Measurements from ENCODE around the gene S1PR5.
"Not testable (repeated sequence)": the region's sequence is repeated elsewhere in the genome, so short reads cannot be mapped to it uniquely, and the experiment has no call there.

S1PR5 gene

GRCh38 chr19:10533646-10534386 lies 16.6 kb upstream of the S1PR5 start:
- peaks cover 26% of the 10 kb centered on the region for H3K27me3 ChIP-seq (ENCODE audit: control insufficient read depth, low read length)
- H3K4me1 ChIP-seq (ENCODE audit: control insufficient read depth, low read length), result no peaks in the 10 kb centered on the region
- no peaks in the 10 kb centered on the region for H3F3A ChIP-seq (ENCODE audit: control insufficient read depth, insufficient read depth)
- no peak overlapping the region for H3K4me3 ChIP-seq (ENCODE audit: low read length)
- no peaks in the 10 kb centered on the region for H3K79me2 ChIP-seq (ENCODE audit: control insufficient read depth, low read length)
- no peaks in the 10 kb centered on the region for H3K36me3 ChIP-seq (ENCODE audit: control insufficient read depth, low read length)
- no peaks in the 10 kb centered on the region for H4K20me1 ChIP-seq (ENCODE audit: control insufficient read depth, insufficient read depth, low read depth, low read length)
- H3K4me2 ChIP-seq (ENCODE audit: low read length), result no peak overlapping the region
- H3K9me2 ChIP-seq (replicated peaks; ENCODE audit: control insufficient read depth, low read length), result no peaks in the 10 kb centered on the region
- no peak overlapping the region for H3K27ac ChIP-seq (ENCODE audit: low read depth, low read length)
- peaks cover 2% of the 10 kb centered on the region; the same call in 1 of the 2 replicates for H3K9me3 ChIP-seq (ENCODE audit: control insufficient read depth, insufficient read depth, low read length)
- TF ChIP-seq CTCF (IDR thresholded peaks at IDR 0.05; ENCODE audit: low read depth, low read length, poor library complexity, severe bottlenecking) (no peak), EZH2phosphoT487 (IDR thresholded peaks at IDR 0.05; ENCODE audit: borderline replicate concordance, low read length) (no peak)

GRCh38 chr19:10532457-10532856 lies 15.2 kb upstream of the S1PR5 start:
- no peak overlapping the region for H3K27ac ChIP-seq (ENCODE audit: low read depth, low read length)
- peaks cover 13% of the 10 kb centered on the region for H3K27me3 ChIP-seq (ENCODE audit: control insufficient read depth, low read length)
- H3K4me2 ChIP-seq (ENCODE audit: low read length), result no peak overlapping the region
- H3K9me2 ChIP-seq (replicated peaks; ENCODE audit: control insufficient read depth, low read length), result no peaks in the 10 kb centered on the region
- H3K4me1 ChIP-seq (ENCODE audit: control insufficient read depth, low read length), result no peaks in the 10 kb centered on the region
- H3F3A ChIP-seq (ENCODE audit: control insufficient read depth, insufficient read depth), result no peaks in the 10 kb centered on the region
- no peaks in the 10 kb centered on the region for H3K36me3 ChIP-seq (ENCODE audit: control insufficient read depth, low read length)
- TF ChIP-seq EZH2phosphoT487 (IDR thresholded peaks at IDR 0.05; ENCODE audit: borderline replicate concordance, low read length), result no peak
- no peak for TF ChIP-seq CTCF (IDR thresholded peaks at IDR 0.05; ENCODE audit: low read depth, low read length, poor library complexity, severe bottlenecking)
- no peaks in the 10 kb centered on the region for H3K79me2 ChIP-seq (ENCODE audit: control insufficient read depth, low read length)
- H3K4me3 ChIP-seq (ENCODE audit: low read length), result no peak overlapping the region
- peaks cover 2% of the 10 kb centered on the region; the same call in 1 of the 2 replicates for H3K9me3 ChIP-seq (ENCODE audit: control insufficient read depth, insufficient read depth, low read length)
- H4K20me1 ChIP-seq (ENCODE audit: control insufficient read depth, insufficient read depth, low read depth, low read length), result no peaks in the 10 kb centered on the region

GRCh38 chr19:10526887-10527286 lies 9.6 kb upstream of the S1PR5 start:
- not testable (repeated sequence) for H3K4me2 ChIP-seq (ENCODE audit: low read length); H3K9me2 ChIP-seq (replicated peaks; ENCODE audit: control insufficient read depth, low read length); H3K27me3 ChIP-seq (ENCODE audit: control insufficient read depth, low read length); H3F3A ChIP-seq (ENCODE audit: control insufficient read depth, insufficient read depth); H3K36me3 ChIP-seq (ENCODE audit: control insufficient read depth, low read length); H4K20me1 ChIP-seq (ENCODE audit: control insufficient read depth, insufficient read depth, low read depth, low read length); H3K79me2 ChIP-seq (ENCODE audit: control insufficient read depth, low read length); H3K9me3 ChIP-seq (ENCODE audit: control insufficient read depth, insufficient read depth, low read length); H3K4me3 ChIP-seq (ENCODE audit: low read length); H3K27ac ChIP-seq (ENCODE audit: low read depth, low read length); H3K4me1 ChIP-seq (ENCODE audit: control insufficient read depth, low read length)

- no peak for TF ChIP-seq EZH2phosphoT487 (IDR thresholded peaks at IDR 0.05; ENCODE audit: borderline replicate concordance, low read length)
- peaks cover 8% of the 10 kb centered on the region for H3K27me3 ChIP-seq (ENCODE audit: control insufficient read depth, low read length)
These were observed 8.4 kb upstream of the S1PR5 start for GRCh38 chr19:10525636-10526035.

More at GRCh38 chr19:10525636-10526035, 8.4 kb upstream of the S1PR5 start:
- H3K4me2 ChIP-seq (ENCODE audit: low read length), result no peak overlapping the region
- H3K4me1 ChIP-seq (ENCODE audit: control insufficient read depth, low read length), result no peaks in the 10 kb centered on the region
- H3K9me2 ChIP-seq (replicated peaks; ENCODE audit: control insufficient read depth, low read length), result no peaks in the 10 kb centered on the region
- no peaks in the 10 kb centered on the region for H3F3A ChIP-seq (ENCODE audit: control insufficient read depth, insufficient read depth)
- no peak overlapping the region for H3K27ac ChIP-seq (ENCODE audit: low read depth, low read length)
- no peaks in the 10 kb centered on the region for H3K9me3 ChIP-seq (ENCODE audit: control insufficient read depth, insufficient read depth, low read length)
- H3K79me2 ChIP-seq (ENCODE audit: control insufficient read depth, low read length), result no peaks in the 10 kb centered on the region
- H3K4me3 ChIP-seq (ENCODE audit: low read length), result no peak overlapping the region
- H4K20me1 ChIP-seq (ENCODE audit: control insufficient read depth, insufficient read depth, low read depth, low read length), result no peaks in the 10 kb centered on the region
- no peaks in the 10 kb centered on the region for H3K36me3 ChIP-seq (ENCODE audit: control insufficient read depth, low read length)

All from DOHH2 (cell line).